A549 (cell line): ENCODE data around the gene SPP2. TPM values are rescaled to one million over a fixed set of nuclear protein-coding genes. Genes with fewer than 3 reads are reported as not detected.

ENCODE experiments used
- ATAC-seq, 2 experiments: fragments of 200-7000 bp in 1 of 2; fragments of >200 bp in 1 of 2; cut with Nextera tagmentation in 1 of 2; cut with Tn5 transposase in 1 of 2; 3 replicates each; pipeline versions ENCODE4 v1.8.0 to v1.9.1; 2018 to 2020; ENCODE audit warnings: mild to moderate bottlenecking in 1 of 2, moderate library complexity in 1 of 2
- CTCF ChIA-PET: fragments of 300-600 bp; sonication (Branson Sonifier 250); formaldehyde crosslinking; extraction: SDS; loops from one replicate; lab custom pipeline; 2021; ENCODE audit warnings: antibody characterized with exemption, inconsistent platforms; lab: Yijun Ruan, JAX
- POLR2A ChIA-PET: fragments of 350-600 bp; formaldehyde crosslinking; extraction: SDS; loops from one replicate; lab custom pipeline; 2021; ENCODE audit warnings: antibody characterized with exemption, inconsistent platforms; lab: Yijun Ruan, JAX
- DNase-seq, 2 experiments: peaks; one replicate each; pipeline versions ENCODE4 v3.0.0 to v3.0.0-alpha.2; 2011 to 2016; ENCODE audit warnings: low read depth in 1 of 2, low spot score in 1 of 2
- FAIRE-seq: peaks from 2 replicates; lab custom pipeline; 2011; peaks lifted over from hg19 to GRCh38; lab: Jason Lieb, UNC
- H3K27ac ChIP-seq, 2 experiments: fragments of >200 bp; sonication (Bioruptor Twin); formaldehyde crosslinking; 3 replicates each; pipeline ENCODE4 v1.5.1; 2016 to 2017
- H3K4me1 ChIP-seq: fragments of >200 bp; sonication (Bioruptor Twin); formaldehyde crosslinking; 3 replicates; pipeline ENCODE4 v1.6.1; 2016
- H3K4me2 ChIP-seq: fragments of >200 bp; sonication (Bioruptor Twin); formaldehyde crosslinking; 3 replicates; pipeline ENCODE4 v1.6.1; 2016
- H3K4me3 ChIP-seq: fragments of >200 bp; sonication (Bioruptor Twin); formaldehyde crosslinking; 3 replicates; pipeline ENCODE4 v1.5.1; 2016
- H3K9me3 ChIP-seq: fragments of >200 bp; sonication (Bioruptor Twin); formaldehyde crosslinking; 3 replicates; pipeline ENCODE4 v1.6.1; 2016
- ATOH8 ChIP-seq: fragments of 250-450 bp; sonication (Bioruptor Pico); IDR thresholded peaks from 2 replicates; pipeline ENCODE4 v1.5.0; 2020; ENCODE audit warnings: low read depth, mild to moderate bottlenecking, moderate library complexity
- BHLHE40 ChIP-seq: IDR thresholded peaks from 2 replicates; pipeline ENCODE4 v1.6.1; 2012; ENCODE audit warnings: low read depth, low read length, inconsistent platforms
- CBX2 ChIP-seq: fragments of 200-600 bp; sonication (generic); IDR thresholded peaks from 2 replicates; pipeline ENCODE4 v1.6.1; 2016; ENCODE audit warnings: low read depth, mild to moderate bottlenecking, borderline replicate concordance
- E2F6 ChIP-seq: IDR thresholded peaks from 2 replicates; pipeline ENCODE4 v1.6.1; 2012; ENCODE audit warnings: low read depth, borderline replicate concordance
- EHMT2 ChIP-seq: fragments of 200-600 bp; sonication (generic); IDR thresholded peaks from 2 replicates; pipeline ENCODE4 v1.6.1; 2016; ENCODE audit warnings: antibody characterized with exemption, low read depth, mild to moderate bottlenecking, moderate library complexity
- FOSB ChIP-seq: fragments of 250-450 bp; sonication (Bioruptor Pico); IDR thresholded peaks from 2 replicates; pipeline ENCODE4 v1.5.0; 2020; ENCODE audit warnings: mild to moderate bottlenecking, moderate library complexity
- FOSL2 ChIP-seq, 2 experiments: fragments of 450-650 bp in 1 of 2; fragments of >200 bp in 1 of 2; sonication (Bioruptor Twin) in 1 of 2; formaldehyde crosslinking; IDR thresholded peaks; 2 replicates each; pipeline versions ENCODE4 v1.5.0 to v1.6.1; 2016 to 2020; ENCODE audit warnings: mild to moderate bottlenecking in 1 of 2, moderate library complexity in 1 of 2
- FOXS1 ChIP-seq: fragments of 250-450 bp; sonication (Bioruptor Pico); IDR thresholded peaks from 2 replicates; pipeline ENCODE4 v1.5.0; 2020; ENCODE audit warnings: mild to moderate bottlenecking, moderate library complexity
- GATA3 ChIP-seq: IDR thresholded peaks from 2 replicates; pipeline ENCODE4 v1.6.1; 2012; ENCODE audit warnings: borderline replicate concordance
- HEYL ChIP-seq: fragments of 250-450 bp; sonication (Bioruptor Pico); IDR thresholded peaks from 2 replicates; pipeline ENCODE4 v1.8.0; 2021; ENCODE audit warnings: mild to moderate bottlenecking, moderate library complexity
- JUN ChIP-seq, 2 experiments: fragments of >200 bp; sonication (Bioruptor Twin); formaldehyde crosslinking; IDR thresholded peaks; 2 replicates in 1 of 2; 3 replicates in 1 of 2; pipeline ENCODE4 v1.6.1; 2016 to 2017
- JUNB ChIP-seq: fragments of >200 bp; sonication (Bioruptor Twin); formaldehyde crosslinking; IDR thresholded peaks from 2 replicates; pipeline ENCODE4 v1.6.1; 2016
- MAX ChIP-seq: IDR thresholded peaks from 2 replicates; pipeline ENCODE4 v1.6.1; 2012
- MYC ChIP-seq: IDR thresholded peaks from 2 replicates; pipeline ENCODE4 v1.6.1; 2012; ENCODE audit warnings: mild to moderate bottlenecking, inconsistent platforms, low read length, improper control_type of control experiment, borderline replicate concordance
- NFE2L2 ChIP-seq: fragments of 150-350 bp; conservative IDR thresholded peaks from 2 replicates; pipeline ENCODE4 v1.6.1; 2014; ENCODE audit warnings: low read length
- PBX3 ChIP-seq: IDR thresholded peaks from 2 replicates; pipeline ENCODE4 v1.6.1; 2012
- PHF8 ChIP-seq: fragments of 200-600 bp; sonication (generic); IDR thresholded peaks from 2 replicates; pipeline ENCODE4 v1.6.1; 2016; ENCODE audit warnings: low read depth, mild to moderate bottlenecking, antibody characterized with exemption, moderate library complexity, borderline replicate concordance
- POLR2A ChIP-seq: IDR thresholded peaks from 2 replicates; pipeline ENCODE4 v1.6.1; 2012; ENCODE audit warnings: mild to moderate bottlenecking, low read length
- RAD21 ChIP-seq, 2 experiments: fragments of >200 bp in 1 of 2; sonication (Bioruptor Twin) in 1 of 2; formaldehyde crosslinking in 1 of 2; IDR thresholded peaks in 1 of 2; conservative IDR thresholded peaks in 1 of 2; 2 replicates in 1 of 2; 3 replicates in 1 of 2; pipeline ENCODE4 v1.6.1; 2012 to 2018; ENCODE audit warnings: inconsistent platforms in 1 of 2
- RCOR1 ChIP-seq: fragments of 150-350 bp; IDR thresholded peaks from 2 replicates; pipeline ENCODE4 v1.6.1; 2014; ENCODE audit warnings: antibody characterized with exemption, low read length, low read depth
- REST ChIP-seq: fragments of 200-600 bp; sonication (generic); IDR thresholded peaks from 2 replicates; pipeline ENCODE4 v1.6.1; 2016; ENCODE audit warnings: antibody characterized with exemption, mild to moderate bottlenecking, moderate library complexity
- RNF2 ChIP-seq: fragments of 200-600 bp; sonication (generic); IDR thresholded peaks from 2 replicates; pipeline ENCODE4 v1.6.1; 2016; ENCODE audit warnings: low read depth, mild to moderate bottlenecking, antibody characterized with exemption, moderate library complexity, borderline replicate concordance
- SREBF2 ChIP-seq: fragments of 450-650 bp; IDR thresholded peaks from 2 replicates; pipeline ENCODE4 v1.6.1; 2014; ENCODE audit warnings: mild to moderate bottlenecking, moderate library complexity
- ZNF302 ChIP-seq: fragments of 250-450 bp; sonication (Bioruptor Pico); IDR thresholded peaks from 2 replicates; pipeline ENCODE4 v1.9.0; 2021; ENCODE audit warnings: inconsistent platforms, mild to moderate bottlenecking, moderate library complexity
- WGBS: methylation state at CpG from one replicate; pipeline ENCODE4 v1.1.6; 2017; ENCODE audit errors: missing lambda C conversion rate; 5-methylcytosine and 5-hydroxymethylcytosine counted together
- polyA plus RNA-seq, 4 experiments: library from polyadenylated mRNA; depleted of rRNA in 3 of 4; stranded (reverse); fragments of >200 nt; fragmentation: RNase III in 1 of 4; extraction: RNeasy Plus Mini Kit Qiagen cat#74134 plus additional on column Dnase treatment in 1 of 4; gene quantifications; 2 replicates in 3 of 4; 3 replicates in 1 of 4; pipeline ENCODE4 v1.2.3, GENCODE V29; 2011 to 2017

SPP2 gene
- polyA plus RNA-seq, 2 of the 4 experiments (the other 2 are of a cell fraction): not detected

GRCh38 chr2:234031207-234031606 is 19.3 kb upstream of the SPP2 start:
- ChIA-PET POLR2A (no interaction called here), CTCF (interaction anchor here (0.6 kb wide), 1 partner anchor 452 kb away, joined by 3 read pairs; no protein-coding TSS in a partner anchor)
- H3K4me3 ChIP-seq: no peak overlapping the region
- FAIRE-seq (no peak), ATAC-seq (no peak), DNase-seq (no peak)
- H3K9me3 ChIP-seq: peaks cover 43% of the 10 kb centered on the region
- no peak for TF ChIP-seq MAX
- TF ChIP-seq FOXS1 (CRISPR knock-in tag): no peak
- TF ChIP-seq RCOR1: no peak
- TF ChIP-seq RAD21 (conservative IDR thresholded peaks at IDR 0.05 in 1 of 2, IDR thresholded peaks at IDR 0.05 in 1 of 2): no peak
- TF ChIP-seq FOSB (CRISPR knock-in tag): no peak
- TF ChIP-seq BHLHE40: no peak
- no peak for TF ChIP-seq HEYL (CRISPR knock-in tag)
- TF ChIP-seq EHMT2: no peak
- TF ChIP-seq GATA3: no peak
- no peak for TF ChIP-seq RNF2
- no peak for TF ChIP-seq POLR2A
- no peak for TF ChIP-seq ZNF302
- TF ChIP-seq REST: no peak
- no peak for TF ChIP-seq SREBF2
- no peak for TF ChIP-seq PHF8
- no peak for TF ChIP-seq FOSL2 (IDR thresholded peaks at IDR 0.05)
- TF ChIP-seq FOSL2 (CRISPR knock-in tag; IDR thresholded peaks at IDR 0.05): no peak
- TF ChIP-seq MYC: no peak
- no peak for TF ChIP-seq CBX2
- no peak for TF ChIP-seq ATOH8 (CRISPR knock-in tag)
- H3K4me1 ChIP-seq: peaks cover 36% of the 10 kb centered on the region
- 62% methylated on average over 2 of the region's 2 CpGs for WGBS
- H3K27ac ChIP-seq: peak overlapping the region; percentile 42 to 70; a peak in 5 of 6 replicates
- H3K4me2 ChIP-seq: no peak overlapping the region

GRCh38 chr2:234032279-234032856 is 18.1 kb upstream of the SPP2 start:
- 79% methylated on average over 1 of the region's 1 CpG for WGBS
- FAIRE-seq (peak; percentile 56), ATAC-seq (peak in 1 of 2 experiments; percentile 48; a peak in 1 of 6 replicates), DNase-seq (peak in 1 of 2 experiments; percentile 37)
- Histone ChIP-seq H3K4me1 (peaks cover 33% of the 10 kb centered on the region), H3K4me2 (no peak overlapping the region), H3K9me3 (peaks cover 43% of the 10 kb centered on the region), H3K4me3 (no peak overlapping the region), H3K27ac (peak overlapping the region; percentile 42 to 70; a peak in 5 of 6 replicates)
- ChIA-PET POLR2A (no interaction called here), CTCF (no interaction called here)
- TF ChIP-seq PBX3 (no peak), FOXS1 (CRISPR knock-in tag) (no peak), E2F6 (no peak), JUNB (peak; percentile 60), SREBF2 (no peak), NFE2L2 (no peak), JUN (IDR thresholded peaks at IDR 0.05) (no peak)
